IPS DF 4.7 (cell line): ENCODE measurements around the gene APBB2.
"Not testable (repeated sequence)": the region's sequence is repeated elsewhere in the genome, so short reads cannot be mapped to it uniquely, and the experiment has no call there.

Experiments used
- DNase-seq: peaks from one replicate; pipeline ENCODE4 v3.0.0-alpha.2; 2013; ENCODE audit warnings: low spot score; ENCODE audit errors: extremely low read depth

The APBB2 gene

GRCh38 chr4:41061482-41062185, 152.7 kb downstream of the APBB2 start:
- no peak for DNase-seq

GRCh38 chr4:41060352-41061334, 153.7 kb downstream of the APBB2 start:
- no peak for DNase-seq

GRCh38 chr4:41059411-41059810, 154.9 kb downstream of the APBB2 start:
- not testable (repeated sequence) for DNase-seq

- no peak for DNase-seq
These were observed 155.9 kb downstream of the APBB2 start for GRCh38 chr4:41058426-41058825.

DNA sequence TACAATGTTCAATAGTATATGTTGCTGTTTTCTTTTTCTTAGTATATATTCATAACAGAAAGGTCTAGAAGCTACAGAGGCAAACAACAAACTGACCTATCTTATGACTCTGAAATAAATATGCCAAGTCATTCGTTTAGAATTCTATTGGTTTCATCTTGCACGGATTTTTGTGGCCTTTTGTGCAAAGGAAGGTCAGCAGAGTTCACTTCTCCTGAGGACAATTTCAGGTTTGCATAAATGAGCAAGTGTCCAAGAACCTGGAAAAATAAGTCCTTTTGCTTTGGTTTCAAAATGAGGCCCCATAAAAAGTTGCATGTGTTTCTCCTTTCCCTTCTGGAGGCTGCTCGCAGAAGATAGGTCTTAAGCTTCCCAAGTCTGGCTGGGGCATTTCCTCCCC, 156.9 kb downstream of the APBB2 start:
- no peak for DNase-seq

DNA sequence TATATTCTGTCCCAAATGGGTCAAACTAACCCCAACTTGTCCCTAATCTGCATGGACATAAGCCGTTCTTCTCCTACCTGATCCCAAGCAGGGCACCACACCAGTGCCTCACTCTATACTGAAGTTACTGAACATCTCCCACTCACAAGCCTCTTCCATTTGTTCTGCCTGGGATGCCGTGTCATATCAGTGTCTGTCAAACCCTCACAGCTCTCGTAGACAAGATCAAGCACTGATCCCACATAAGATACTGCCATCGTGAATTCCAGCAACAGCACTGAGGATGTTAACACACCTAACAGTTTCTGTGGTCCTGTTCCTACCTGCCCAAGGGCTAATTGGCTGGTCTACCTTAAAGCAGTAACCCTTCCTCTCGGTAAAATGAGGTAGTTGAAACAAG, 162.1 kb downstream of the APBB2 start:
- DNase-seq: no peak

DNA sequence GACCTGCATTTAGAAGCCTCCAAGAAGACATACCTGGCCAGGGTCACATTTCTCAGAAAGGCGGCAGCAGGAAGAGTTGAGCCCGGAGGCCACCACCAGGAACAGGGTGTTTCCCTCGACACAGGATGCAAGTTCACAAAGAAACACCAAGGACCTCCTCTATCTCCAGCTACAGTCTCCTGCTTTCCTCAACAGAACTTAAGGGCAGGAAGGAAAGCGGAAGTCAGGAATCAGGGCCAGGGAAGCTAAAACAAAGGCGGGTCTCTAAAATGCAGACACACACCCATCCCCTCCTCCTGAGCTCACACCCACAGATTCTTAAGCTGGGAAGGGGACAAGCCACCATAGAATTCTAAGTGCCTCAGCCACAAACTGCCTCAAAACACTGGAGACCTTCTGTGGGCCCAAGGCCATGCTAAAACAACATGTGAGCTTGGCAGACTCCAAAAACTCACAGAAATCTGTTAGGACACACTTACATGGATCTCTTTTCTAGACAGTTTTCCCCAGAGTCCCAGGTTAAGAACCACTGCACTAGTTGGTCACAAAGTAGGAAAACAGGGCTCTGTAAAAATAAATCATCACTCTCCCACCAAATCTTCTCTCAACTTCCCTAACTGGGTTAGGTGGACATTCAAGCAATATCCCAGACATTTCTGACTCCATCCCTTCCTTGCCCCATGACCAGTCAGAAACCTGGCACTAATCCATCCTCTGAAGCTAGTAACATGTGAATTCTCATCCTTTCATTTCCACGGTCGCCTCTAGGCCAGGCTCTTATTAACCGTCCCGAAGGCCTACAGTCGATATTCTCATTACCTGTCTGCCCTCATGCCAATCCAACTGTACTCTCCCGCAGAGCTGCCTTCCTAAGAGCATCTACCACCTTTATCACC, 163.2 kb downstream of the APBB2 start:
- DNase-seq: no peak

- DNase-seq: no peak
These were observed 164.2 kb downstream of the APBB2 start for GRCh38 chr4:41050116-41050515.

DNA sequence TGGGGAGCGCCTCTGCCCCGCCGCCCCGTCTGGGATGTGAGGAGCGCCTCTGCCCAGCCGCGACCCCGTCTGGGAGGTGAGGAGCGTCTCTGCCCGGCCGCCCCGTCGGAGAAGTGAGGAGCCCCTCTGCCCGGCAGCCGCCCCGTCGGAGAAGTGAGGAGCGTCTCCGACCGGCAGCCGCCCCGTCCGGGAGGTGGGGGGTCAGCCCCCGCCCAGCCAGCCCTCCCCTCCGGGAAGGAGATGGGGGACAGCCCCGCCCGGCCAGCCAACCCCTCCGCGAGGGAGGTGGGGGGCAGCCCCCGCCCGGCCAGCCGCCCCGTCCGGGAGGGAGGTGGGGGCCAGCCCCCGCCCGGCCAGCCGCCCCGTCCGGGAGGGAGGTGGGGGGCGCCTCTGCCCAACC, 165.2 kb downstream of the APBB2 start:
- not testable (repeated sequence) for DNase-seq

DNA sequence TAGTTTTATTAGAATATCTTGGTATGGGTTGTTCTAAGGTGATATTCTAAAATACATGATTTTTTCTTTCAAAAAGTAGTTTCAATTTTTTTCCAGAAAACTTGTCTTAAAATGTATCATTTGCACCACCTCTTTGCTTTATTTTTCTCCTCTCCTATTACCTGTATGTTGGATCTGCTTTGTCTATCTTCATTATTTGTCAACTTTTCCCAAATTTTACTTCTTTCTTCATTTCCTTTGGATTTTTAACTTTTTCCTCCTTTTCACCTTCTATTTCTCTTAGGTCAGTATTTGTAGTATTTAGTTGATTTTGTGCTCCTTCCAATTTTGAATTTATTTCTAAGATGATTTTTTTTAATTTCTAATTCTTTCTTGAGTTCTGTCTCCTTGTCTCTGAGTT, 169.6 kb downstream of the APBB2 start:
- DNase-seq: no peak

- no peak for DNase-seq
These were observed 170.2 kb downstream of the APBB2 start for GRCh38 chr4:41044165-41044564.

DNA sequence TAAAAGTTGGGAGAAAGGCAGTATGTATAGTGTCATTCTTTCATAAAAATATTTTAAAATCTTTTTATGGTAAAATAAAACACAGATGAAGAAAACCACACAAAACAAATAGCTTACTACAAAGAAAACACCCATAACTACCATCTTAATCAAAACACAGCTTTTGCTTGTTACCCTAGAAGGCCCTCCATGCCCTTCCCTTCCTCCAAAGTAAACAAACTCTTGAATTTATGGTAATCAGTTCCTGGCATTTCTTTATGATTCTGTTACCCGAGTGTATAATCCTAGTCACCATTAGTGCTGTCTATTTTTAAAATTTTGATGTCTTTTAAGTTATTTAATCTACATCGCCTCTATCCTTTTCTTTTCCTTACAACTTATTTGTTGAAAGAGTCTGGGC, 170.9 kb downstream of the APBB2 start:
- DNase-seq: no peak

DNA sequence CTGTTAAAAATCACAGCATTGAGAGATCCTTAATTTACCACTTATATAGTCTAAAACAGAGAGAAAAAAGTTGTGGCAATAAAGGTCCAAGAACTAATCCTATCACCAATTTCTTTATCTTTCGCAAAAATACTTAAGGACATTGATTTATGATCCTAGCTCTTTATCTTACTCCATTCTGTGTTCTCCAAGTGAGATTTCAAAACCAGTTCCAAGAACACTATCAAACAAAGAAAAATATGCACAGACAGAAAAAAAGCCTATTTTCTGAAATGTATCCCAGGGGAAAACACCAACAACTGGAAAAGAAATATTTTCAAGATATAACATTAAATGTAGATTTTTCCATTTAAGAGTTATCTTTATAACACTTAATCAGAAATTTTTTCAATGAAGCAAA, 172.8 kb downstream of the APBB2 start:
- no peak for DNase-seq

GRCh38 chr4:41039317-41039716, 175.0 kb downstream of the APBB2 start:
- no peak for DNase-seq

DNA sequence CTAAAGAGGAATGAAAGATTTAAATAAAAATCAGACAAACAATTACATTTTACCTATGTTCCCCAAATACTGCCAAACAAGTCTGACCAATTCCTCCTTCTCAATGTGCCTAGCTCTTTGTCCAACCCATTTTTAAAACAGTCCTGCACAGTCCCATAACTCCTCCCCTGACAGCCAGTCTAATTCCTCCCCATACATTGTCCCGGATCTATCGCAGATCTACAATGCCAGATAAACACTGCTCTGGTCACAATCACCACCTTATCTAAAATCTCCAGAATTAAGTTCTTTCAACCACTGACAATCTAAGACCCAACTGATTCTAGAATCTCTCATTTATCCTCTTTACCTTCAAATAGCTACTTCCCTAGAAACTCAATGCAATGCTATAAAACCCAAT, 176.0 kb downstream of the APBB2 start:
- DNase-seq: no peak

DNA sequence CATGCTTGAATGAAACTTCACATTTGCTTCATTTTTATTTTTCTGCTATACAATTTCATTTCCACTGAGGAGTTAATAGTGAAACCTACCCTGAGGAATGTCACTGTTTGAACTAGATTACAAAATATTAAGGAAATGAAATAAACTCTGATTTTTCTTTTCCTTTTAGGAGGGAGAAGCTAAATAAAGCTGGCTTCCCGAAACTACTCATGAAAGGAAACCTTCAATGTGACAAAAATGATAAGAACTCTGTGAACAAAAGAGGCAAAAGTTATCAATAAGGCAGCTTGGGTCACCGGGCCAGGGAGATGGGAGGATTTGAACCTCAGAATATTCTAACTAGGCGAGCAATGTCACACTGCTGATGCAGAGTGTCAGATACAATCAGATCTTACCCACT, 185.2 kb downstream of the APBB2 start:
- DNase-seq: no peak

DNA sequence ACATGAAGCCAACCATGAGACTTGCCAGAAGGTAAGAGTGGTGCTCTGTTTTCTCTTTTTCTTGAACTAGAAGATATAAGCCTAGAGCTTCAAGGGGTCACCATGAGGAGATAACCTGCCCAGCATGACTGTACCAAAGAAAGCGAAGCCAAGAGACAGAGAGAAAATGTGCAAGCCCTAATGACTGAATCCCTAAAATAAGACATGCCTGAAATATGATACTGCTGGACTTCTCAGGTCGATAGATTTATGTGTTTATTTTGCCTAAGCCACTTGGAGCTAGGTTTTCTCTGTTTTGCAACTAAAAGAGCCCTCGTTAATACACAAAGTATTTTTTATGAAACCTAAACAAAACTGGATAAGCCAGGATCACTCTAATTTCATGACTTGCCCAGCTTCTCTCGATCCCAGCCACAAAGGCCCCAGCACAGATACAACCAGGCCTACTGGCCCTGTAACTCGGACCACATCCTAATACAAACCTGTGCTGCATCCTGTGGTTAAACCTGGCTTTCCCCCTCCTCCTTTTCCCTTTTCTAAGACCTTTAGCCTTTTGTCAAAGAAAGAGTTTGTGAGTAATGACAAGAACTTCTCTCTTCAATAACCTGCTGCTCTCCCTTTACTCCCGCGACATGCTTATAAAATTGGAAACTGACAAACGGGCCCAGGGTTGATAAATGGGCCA, 185.8 kb downstream of the APBB2 start:
- DNase-seq: no peak

GRCh38 chr4:41026971-41027370, 187.4 kb downstream of the APBB2 start:
- no peak for DNase-seq

- no peak for DNase-seq
These were observed 188.5 kb downstream of the APBB2 start for GRCh38 chr4:41025824-41026223.

DNA sequence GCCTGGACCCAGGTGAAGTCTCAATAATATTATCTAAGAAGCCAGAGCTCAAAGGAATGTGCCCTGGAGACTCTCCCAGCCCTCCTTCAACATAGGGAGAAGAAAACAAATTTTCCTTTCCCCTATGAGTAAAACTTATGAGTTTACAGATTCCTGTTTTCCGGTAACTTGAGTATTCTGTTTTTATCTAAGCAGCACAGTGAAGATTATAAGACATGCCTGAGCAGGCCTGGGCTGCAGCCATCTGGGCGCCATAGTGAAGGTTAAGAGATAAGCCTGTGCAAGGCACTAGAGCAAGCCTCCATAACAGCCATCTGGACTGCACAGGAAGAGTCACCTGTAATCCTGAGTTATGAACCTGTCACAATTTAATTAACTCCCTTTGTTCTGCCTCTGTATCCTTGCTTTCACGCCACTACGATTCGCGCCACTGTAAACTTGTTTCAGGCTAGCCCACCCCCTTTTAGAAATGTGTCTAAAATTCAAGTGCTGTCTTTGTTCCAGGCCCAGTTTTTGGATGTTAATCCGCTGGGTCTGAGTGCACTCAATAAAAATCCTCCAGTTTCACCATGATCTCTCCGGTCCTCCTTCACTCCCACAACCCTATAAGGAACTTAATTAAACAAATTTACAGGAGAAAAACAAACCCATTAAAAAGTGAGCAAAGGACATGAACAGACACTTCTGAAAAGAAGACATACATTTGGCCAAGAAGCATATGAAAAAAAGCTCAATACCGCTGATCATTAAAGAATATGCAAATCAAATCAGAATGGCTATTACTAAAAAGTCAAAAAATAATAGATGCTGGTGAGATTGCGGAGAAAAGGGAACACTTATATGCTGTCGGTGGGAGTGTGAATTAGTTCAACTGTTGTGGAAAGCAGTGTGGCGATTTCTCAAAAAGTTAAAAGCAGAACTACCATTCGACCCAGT, 189.5 kb downstream of the APBB2 start:
- peak; percentile 9 for DNase-seq
